GM04504 (cell line): ENCODE data around the gene SLX4IP.

Experiments used
- DNase-seq: peaks from one replicate; pipeline ENCODE4 v3.0.0-alpha.2; 2012; ENCODE audit warnings: low read depth

SLX4IP gene

GRCh38 chr20:10466855-10467254, 31.8 kb downstream of the SLX4IP start:
- DNase-seq = no peak

- no peak for DNase-seq
Measured at GRCh38 chr20:10467681-10468339, 32.7 kb downstream of the SLX4IP start.

GRCh38 chr20:10468340-10468845, 33.3 kb downstream of the SLX4IP start:
- no peak for DNase-seq

GRCh38 chr20:10469056-10469455, 34.0 kb downstream of the SLX4IP start:
- no peak for DNase-seq

GRCh38 chr20:10469599-10469998, 34.5 kb downstream of the SLX4IP start:
- peak; percentile 49 for DNase-seq

- DNase-seq = no peak
Measured at GRCh38 chr20:10470276-10470675, 35.2 kb downstream of the SLX4IP start.

- no peak for DNase-seq
Measured at GRCh38 chr20:10472871-10473270, 37.8 kb downstream of the SLX4IP start.

GRCh38 chr20:10474606-10475184, 39.6 kb downstream of the SLX4IP start:
- DNase-seq = no peak

GRCh38 chr20:10475225-10475624, 40.1 kb downstream of the SLX4IP start:
- DNase-seq = no peak

- no peak for DNase-seq
Measured at GRCh38 chr20:10476319-10476724, 41.2 kb downstream of the SLX4IP start.

- DNase-seq = no peak
Measured at GRCh38 chr20:10478205-10478604, 43.1 kb downstream of the SLX4IP start.

GRCh38 chr20:10478930-10479329, 43.8 kb downstream of the SLX4IP start:
- DNase-seq = no peak

GRCh38 chr20:10481676-10482075, 46.6 kb downstream of the SLX4IP start:
- no peak for DNase-seq

GRCh38 chr20:10483691-10484090, 48.6 kb downstream of the SLX4IP start:
- no peak for DNase-seq

- DNase-seq = no peak
Measured at GRCh38 chr20:10487142-10488136, 52.3 kb downstream of the SLX4IP start.

GRCh38 chr20:10488534-10488933, 53.4 kb downstream of the SLX4IP start:
- DNase-seq = no peak

GRCh38 chr20:10489853-10490252, 54.7 kb downstream of the SLX4IP start:
- DNase-seq = no peak

GRCh38 chr20:10490257-10490656, 55.2 kb downstream of the SLX4IP start:
- DNase-seq = no peak

- DNase-seq = no peak
Measured at GRCh38 chr20:10490706-10491105, 55.6 kb downstream of the SLX4IP start.

GRCh38 chr20:10492065-10492464, 57.0 kb downstream of the SLX4IP start:
- no peak for DNase-seq

- no peak for DNase-seq
Measured at GRCh38 chr20:10492844-10493243, 57.7 kb downstream of the SLX4IP start.

- no peak for DNase-seq
Measured at GRCh38 chr20:10495173-10495572, 60.1 kb downstream of the SLX4IP start.

- DNase-seq = no peak
Measured at GRCh38 chr20:10496465-10496864, 61.4 kb downstream of the SLX4IP start.
